Myocyte (in vitro differentiated cells): Measurements from ENCODE around the gene C10orf95. TPM values are rescaled to one million over a fixed set of nuclear protein-coding genes. Genes with fewer than 3 reads are reported as not detected.

Experiments
- DNase-seq: peaks from one replicate; pipeline ENCODE4 v3.0.0-alpha.2; 2012; ENCODE audit warnings: low read depth
- microRNA counts: library from miRNA; unstranded; fragments of <30 nt; microRNA quantifications from one replicate; lab custom pipeline; 2016
- microRNA-seq: library from miRNA; unstranded; fragments of <30 nt; microRNA quantifications from one replicate; pipeline ENCODE4, GENCODE V29; 2016
- total RNA-seq: library from RNA; depleted of rRNA; stranded (reverse); fragments of >200 nt; gene quantifications from 2 replicates; pipeline ENCODE4 v1.2.3, GENCODE V29; 2014

Gene C10orf95
- total RNA-seq, 1 donor from 2014 or later = not detected

GRCh38 chr10:102404361-102405107 lies 46.8 kb downstream of the C10orf95 start:
- DNase-seq = no peak

DNA sequence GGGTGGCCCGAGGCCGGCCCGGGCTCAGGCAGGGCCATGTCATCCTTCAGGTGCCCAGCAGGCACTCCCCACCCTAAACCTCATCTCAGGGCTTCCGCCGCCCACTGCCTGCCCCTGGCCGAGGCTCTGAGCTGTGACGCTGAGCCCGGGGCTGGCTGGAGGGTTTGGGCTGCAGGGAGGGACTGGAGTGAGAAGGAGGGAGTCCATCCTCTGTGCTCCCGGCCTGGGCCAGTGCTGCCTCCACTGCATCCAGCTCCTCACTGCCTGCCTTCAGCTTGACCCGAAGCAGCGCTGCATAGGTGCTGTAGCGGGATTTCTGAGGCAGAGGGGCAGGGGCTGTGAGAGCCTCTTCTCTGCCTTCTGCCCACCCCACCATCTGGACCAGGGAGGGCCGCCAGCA lies 48.2 kb downstream of the C10orf95 start:
- DNase-seq = no peak

DNA sequence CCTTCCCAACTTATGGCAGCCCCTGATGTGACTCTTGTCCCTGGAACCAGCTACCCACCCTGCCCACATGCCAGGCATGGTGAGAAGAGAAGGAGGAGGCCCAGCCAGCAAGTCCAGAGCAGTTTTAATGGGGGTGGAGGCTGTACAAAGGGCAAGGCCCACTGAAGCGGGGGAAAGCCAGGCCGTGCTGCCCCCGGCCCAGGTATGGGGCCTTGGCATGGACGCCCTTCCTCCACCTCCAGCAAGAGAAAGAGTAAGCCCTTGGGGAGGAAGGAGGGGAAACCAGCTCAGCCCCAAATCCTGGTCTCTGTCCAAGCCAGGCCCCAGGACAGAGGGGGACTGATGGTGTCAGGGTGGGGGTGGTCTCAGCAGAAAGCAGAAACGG lies 48.8 kb downstream of the C10orf95 start:
- no peak for DNase-seq

DNA sequence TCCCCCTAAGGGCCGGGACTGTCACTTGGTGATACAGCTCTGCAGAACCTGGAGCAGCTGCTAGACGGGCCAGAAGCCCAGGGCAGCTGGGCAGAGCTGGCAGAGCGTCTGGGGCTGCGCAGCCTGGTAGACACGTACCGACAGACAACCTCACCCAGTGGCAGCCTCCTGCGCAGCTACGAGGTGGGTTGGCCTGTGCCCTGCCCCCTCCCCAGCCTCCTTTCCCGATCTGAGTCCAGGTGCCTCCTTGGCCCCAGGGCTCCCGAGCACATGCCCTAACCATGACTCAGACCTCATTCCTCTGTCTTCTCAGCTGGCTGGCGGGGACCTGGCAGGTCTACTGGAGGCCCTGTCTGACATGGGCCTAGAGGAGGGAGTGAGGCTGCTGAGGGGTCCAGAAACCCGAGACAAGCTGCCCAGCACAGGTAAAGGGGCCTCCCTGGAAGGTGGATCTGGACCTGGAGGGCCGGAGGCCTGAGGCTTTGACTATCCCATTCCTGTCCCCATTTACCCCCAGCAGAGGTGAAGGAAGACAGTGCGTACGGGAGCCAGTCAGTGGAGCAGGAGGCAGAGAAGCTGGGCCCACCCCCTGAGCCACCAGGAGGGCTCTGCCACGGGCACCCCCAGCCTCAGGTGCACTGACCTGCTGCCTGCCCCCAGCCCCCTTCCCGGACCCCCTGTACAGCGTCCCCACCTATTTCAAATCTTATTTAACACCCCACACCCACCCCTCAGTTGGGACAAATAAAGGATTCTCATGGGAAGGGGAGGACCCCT lies 49.4 kb downstream of the C10orf95 start:
- no peak for DNase-seq

- no peak for DNase-seq
Observed at GRCh38 chr10:102401342-102401654, 50.0 kb downstream of the C10orf95 start.

DNA sequence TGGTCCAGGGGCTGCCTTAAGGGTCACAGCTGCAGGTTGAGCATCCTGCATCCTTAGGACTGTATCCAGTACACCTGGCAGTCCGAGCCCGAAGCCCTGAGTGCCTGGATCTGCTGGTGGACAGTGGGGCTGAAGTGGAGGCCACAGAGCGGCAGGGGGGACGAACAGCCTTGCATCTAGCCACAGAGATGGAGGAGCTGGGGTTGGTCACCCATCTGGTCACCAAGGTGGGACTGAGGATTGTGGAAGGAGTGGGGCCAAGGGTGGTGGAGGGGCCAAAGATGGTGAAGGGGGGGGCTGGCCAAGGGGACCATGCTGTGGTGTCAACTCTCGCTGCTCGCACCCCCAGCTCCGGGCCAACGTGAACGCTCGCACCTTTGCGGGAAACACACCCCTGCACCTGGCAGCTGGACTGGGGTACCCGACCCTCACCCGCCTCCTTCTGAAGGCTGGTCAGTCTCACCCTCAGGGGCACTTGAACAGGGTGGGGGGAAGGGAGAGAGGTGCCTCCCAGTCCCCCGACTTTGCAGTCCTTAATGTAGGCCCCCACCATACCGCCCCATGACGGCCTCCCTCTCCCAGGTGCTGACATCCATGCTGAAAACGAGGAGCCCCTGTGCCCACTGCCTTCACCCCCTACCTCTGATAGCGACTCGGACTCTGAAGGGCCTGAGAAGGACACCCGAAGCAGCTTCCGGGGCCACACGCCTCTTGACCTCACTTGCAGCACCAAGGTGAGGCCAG lies 50.6 kb downstream of the C10orf95 start:
- DNase-seq = no peak

GRCh38 chr10:102400076-102400475 lies 51.3 kb downstream of the C10orf95 start:
- DNase-seq = no peak

MicroRNA genes within 50 kb of the gene (microRNA counts, 767-probe panel; counts per million panel counts)
- microRNA hsa-miR-146b-3p (lab: Ali Mortazavi, UCI) = not detected
- not detected for microRNA hsa-miR-146b-5p (lab: Ali Mortazavi, UCI)

Small RNA genes within 50 kb of the gene (microRNA-seq; reads per million reads assigned to microRNA genes)
- 38.3 reads per million, percentile 44 among the genes with 10 or more reads in this experiment for gene MIR146B

Other genes with a start within 250 kb of the C10orf95 start
- gene ELOVL3, start 225.2 kb downstream of the C10orf95 start, total RNA-seq = 5.0 and 5.6 TPM in 2 replicates
- gene PITX3, start 210.0 kb downstream of the C10orf95 start, total RNA-seq = 11.6 and 18.1 TPM in 2 replicates
- 62.8 and 63.6 TPM in 2 replicates for gene GBF1, start 206.0 kb downstream of the C10orf95 start, total RNA-seq
- gene NFKB2, start 55.8 kb downstream of the C10orf95 start, total RNA-seq = 43.6 and 45.0 TPM in 2 replicates
- gene PSD, start 32.8 kb downstream of the C10orf95 start, total RNA-seq = 0.10 and 0.32 TPM in 2 replicates
- 17.3 and 22.4 TPM in 2 replicates for gene FBXL15, start 30.7 kb downstream of the C10orf95 start, total RNA-seq
- 73.3 and 93.3 TPM in 2 replicates for gene CUEDC2, start 19.0 kb downstream of the C10orf95 start, total RNA-seq
- gene ACTR1A, start 51.2 kb upstream of the C10orf95 start, total RNA-seq = 180 and 206 TPM in 2 replicates
- gene SUFU, start 52.4 kb upstream of the C10orf95 start, total RNA-seq = 3.1 and 4.0 TPM in 2 replicates
- 230 and 274 TPM in 2 replicates for gene TRIM8, start 192.9 kb upstream of the C10orf95 start, total RNA-seq